Natural killer cell (primary cell): ENCODE results near the gene PRSS22. TPM values are rescaled to one million over a fixed set of nuclear protein-coding genes. Genes with fewer than 3 reads are reported as not detected.
A peak's percentile ranks its signal among the peaks of the same experiment; 100 is the strongest.

ENCODE experiments used
- ATAC-seq, 3 donors: fragments of 150-1000 bp in 2 of 3; fragments of 200-7000 bp in 1 of 3; cut with Tn5 transposase; 1 replicate in 1 of 3; 2 replicates in 2 of 3; pipeline ENCODE4 v1.10.0; 2021; ENCODE audit warnings: mild to moderate bottlenecking in 2 of 3, moderate library complexity in 2 of 3
- DNase-seq, 2 donors: peaks; one replicate each; pipeline versions ENCODE4 v3.0.0 to v3.0.0-alpha.2; 2013 to 2021; ENCODE audit warnings: mixed read lengths in 1 of 2
- H3K27ac ChIP-seq: one replicate; pipeline ENCODE4 v1.5.1; 2013; ENCODE audit warnings: mild to moderate bottlenecking, low read length
- H3K27me3 ChIP-seq: one replicate; pipeline ENCODE4 v1.6.1; 2013; ENCODE audit warnings: low read length; ENCODE audit not compliant: control insufficient read depth, insufficient read depth
- H3K36me3 ChIP-seq: one replicate; pipeline ENCODE4 v1.6.1; 2013; ENCODE audit warnings: low read length; ENCODE audit not compliant: control insufficient read depth, insufficient read depth
- H3K4me1 ChIP-seq: one replicate; pipeline ENCODE4 v1.6.1; 2013; ENCODE audit warnings: low read length; ENCODE audit not compliant: control insufficient read depth, insufficient read depth
- H3K4me3 ChIP-seq: one replicate; pipeline ENCODE4 v1.5.1; 2013; ENCODE audit warnings: low read length
- H3K9me3 ChIP-seq: one replicate; pipeline ENCODE4 v1.6.1; 2013; ENCODE audit warnings: low read length; ENCODE audit not compliant: control insufficient read depth, insufficient read depth
- H3K27ac Mint-ChIP-seq, 2 donors: one replicate each; pipeline ENCODE4 v1.8.0; 2022; ENCODE audit warnings: mild to moderate bottlenecking in 2 of 2, mixed read lengths in 2 of 2, moderate library complexity in 1 of 2
- H3K27me3 Mint-ChIP-seq, 2 donors: one replicate each; pipeline ENCODE4 v1.8.0; 2022; ENCODE audit warnings: low read depth in 2 of 2, mixed read lengths in 2 of 2
- H3K36me3 Mint-ChIP-seq: one replicate; pipeline ENCODE4 v1.8.0; 2022; ENCODE audit warnings: mixed read lengths
- H3K4me1 Mint-ChIP-seq, 2 donors: one replicate each; pipeline ENCODE4 v1.8.0; 2022; ENCODE audit warnings: mixed read lengths in 2 of 2
- H3K4me3 Mint-ChIP-seq: one replicate; pipeline ENCODE4 v1.8.0; 2022; ENCODE audit warnings: mild to moderate bottlenecking, moderate library complexity, mixed read lengths
- H3K9me3 Mint-ChIP-seq, 2 donors: one replicate each; pipeline ENCODE4 v1.8.0; 2022; ENCODE audit warnings: mixed read lengths in 2 of 2
- CTCF ChIP-seq: fragments of 200-600 bp; IDR thresholded peaks from one replicate; pipeline ENCODE4 v1.8.0; 2022; ENCODE audit warnings: antibody characterized with exemption
- WGBS: methylation state at CpG from one replicate; pipeline ENCODE4 v1.1.7; 2013; ENCODE audit warnings: missing lambda C conversion rate; ENCODE audit not compliant: insufficient coverage; 5-methylcytosine and 5-hydroxymethylcytosine counted together
- intact Hi-C: fragments of 100-400 bp; cut with micrococcal nuclease; formaldehyde crosslinking; loops from one replicate; pipeline ENCODE4 v1.14.2; 2022
- total RNA-seq, 4 donors: library from RNA; stranded (reverse); fragments of 120-200 nt in 1 of 4; gene quantifications; one replicate each; pipeline versions ENCODE4 v1.2.3 to v1.2.4, GENCODE V29; 2013 to 2022

The PRSS22 gene
- total RNA-seq, 3 donors from 2014 or later (not counting 1 experiment from before 2014, with no cell fraction given), result 1.5 to 7.7 (median 3.3) TPM

GRCh38 chr16:2882650-2883457 lies 24.9 kb upstream of the PRSS22 start, which contains the start of gene FLYWCH2:
FLYWCH2 (plus strand) TSS chr16:2883215; CDS start chr16:2896450, 13,235 bp downstream.
- Histone ChIP-seq H3K4me1 (peaks cover 15% of the 10 kb centered on the region), H3K36me3 (no peaks in the 10 kb centered on the region), H3K9me3 (no peaks in the 10 kb centered on the region), H3K27me3 (no peaks in the 10 kb centered on the region), H3K27ac (peak within 1 kb of the TSS; percentile 91), H3K4me3 (peak within 1 kb of the TSS; percentile 66)
- Mint-ChIP-seq H3K4me1 (peaks cover 7 to 18% of the 10 kb centered on the region in 2 donors), H3K36me3 (no peaks in the 10 kb centered on the region), H3K9me3 (no peaks in the 10 kb centered on the region), H3K4me3 (peak within 1 kb of the TSS; percentile 89), H3K27ac (peak within 1 kb of the TSS; percentile 94 to 96), H3K27me3 (no peaks in the 10 kb centered on the region)
- no peak for TF ChIP-seq CTCF
- DNase-seq (peak; percentile 99 to 100), ATAC-seq (peak; percentile 89 to 98 (median 90))
- under 1% methylated on average over 73 of the region's 73 CpGs for WGBS
- intact Hi-C loops, result loop anchor here (1.0 to 5.0 kb wide), 3 partner anchors 22 to 44 kb away; no protein-coding TSS in a partner anchor

GRCh38 chr16:2881783-2882649 lies 24.0 kb upstream of the PRSS22 start:
- Mint-ChIP-seq H3K9me3 (no peaks in the 10 kb centered on the region), H3K4me3 (peak overlapping the region; percentile 89), H3K36me3 (no peaks in the 10 kb centered on the region), H3K27ac (peak overlapping the region; percentile 94 to 96), H3K4me1 (peaks cover 7 to 18% of the 10 kb centered on the region in 2 donors), H3K27me3 (no peaks in the 10 kb centered on the region)
- 6% methylated on average over 52 of the region's 52 CpGs for WGBS
- intact Hi-C loops, result loop anchor here (2.0 to 5.0 kb wide), 2 partner anchors 40 to 45 kb away; no protein-coding TSS in a partner anchor
- Histone ChIP-seq H3K4me3 (peak overlapping the region; percentile 66), H3K36me3 (no peaks in the 10 kb centered on the region), H3K9me3 (no peaks in the 10 kb centered on the region), H3K27ac (peak overlapping the region; percentile 91), H3K4me1 (peaks cover 15% of the 10 kb centered on the region), H3K27me3 (no peaks in the 10 kb centered on the region)
- ATAC-seq (no peak), DNase-seq (peak; percentile 44 to 62)
- TF ChIP-seq CTCF, result no peak

GRCh38 chr16:2879854-2880508 lies 22.0 kb upstream of the PRSS22 start:
- H3K36me3 ChIP-seq, result no peaks in the 10 kb centered on the region
- no peaks in the 10 kb centered on the region for H3K36me3 Mint-ChIP-seq
- 89% methylated on average over 6 of the region's 6 CpGs for WGBS
- H3K4me3 ChIP-seq, result no peak overlapping the region
- no peak overlapping the region for H3K27ac ChIP-seq
- intact Hi-C loops, result loop anchor here (5.0 kb wide), 1 partner anchor 38 kb away; no protein-coding TSS in a partner anchor
- H3K4me1 Mint-ChIP-seq, result peaks cover 7 to 18% of the 10 kb centered on the region in 2 donors
- peak overlapping the region; percentile 25 for H3K4me3 Mint-ChIP-seq
- no peak overlapping the region for H3K27ac Mint-ChIP-seq
- ATAC-seq (no peak), DNase-seq (no peak)
- TF ChIP-seq CTCF, result no peak
- H3K9me3 ChIP-seq, result no peaks in the 10 kb centered on the region
- H3K4me1 ChIP-seq, result peaks cover 18% of the 10 kb centered on the region
- H3K9me3 Mint-ChIP-seq, result no peaks in the 10 kb centered on the region
- H3K27me3 ChIP-seq, result no peaks in the 10 kb centered on the region
- no peaks in the 10 kb centered on the region for H3K27me3 Mint-ChIP-seq
